GM18505 (cell line): Measurements from ENCODE around the gene CERS6.
"Not testable (repeated sequence)": the region's sequence is repeated elsewhere in the genome, so short reads cannot be mapped to it uniquely, and the experiment has no call there.

Source experiments
- ATAC-seq: cut with Tn5 transposase; IDR thresholded peaks from one replicate; pipeline ENCODE4 v1.9.1; 2021; ENCODE audit not compliant: unreplicated experiment
- POLR2A ChIP-seq: IDR thresholded peaks from 4 replicates; pipeline ENCODE4 v1.6.1; 2011; ENCODE audit warnings: borderline replicate concordance; ENCODE audit not compliant: insufficient read depth, insufficient read length; ENCODE audit errors: extremely low read depth

The CERS6 gene

DNA sequence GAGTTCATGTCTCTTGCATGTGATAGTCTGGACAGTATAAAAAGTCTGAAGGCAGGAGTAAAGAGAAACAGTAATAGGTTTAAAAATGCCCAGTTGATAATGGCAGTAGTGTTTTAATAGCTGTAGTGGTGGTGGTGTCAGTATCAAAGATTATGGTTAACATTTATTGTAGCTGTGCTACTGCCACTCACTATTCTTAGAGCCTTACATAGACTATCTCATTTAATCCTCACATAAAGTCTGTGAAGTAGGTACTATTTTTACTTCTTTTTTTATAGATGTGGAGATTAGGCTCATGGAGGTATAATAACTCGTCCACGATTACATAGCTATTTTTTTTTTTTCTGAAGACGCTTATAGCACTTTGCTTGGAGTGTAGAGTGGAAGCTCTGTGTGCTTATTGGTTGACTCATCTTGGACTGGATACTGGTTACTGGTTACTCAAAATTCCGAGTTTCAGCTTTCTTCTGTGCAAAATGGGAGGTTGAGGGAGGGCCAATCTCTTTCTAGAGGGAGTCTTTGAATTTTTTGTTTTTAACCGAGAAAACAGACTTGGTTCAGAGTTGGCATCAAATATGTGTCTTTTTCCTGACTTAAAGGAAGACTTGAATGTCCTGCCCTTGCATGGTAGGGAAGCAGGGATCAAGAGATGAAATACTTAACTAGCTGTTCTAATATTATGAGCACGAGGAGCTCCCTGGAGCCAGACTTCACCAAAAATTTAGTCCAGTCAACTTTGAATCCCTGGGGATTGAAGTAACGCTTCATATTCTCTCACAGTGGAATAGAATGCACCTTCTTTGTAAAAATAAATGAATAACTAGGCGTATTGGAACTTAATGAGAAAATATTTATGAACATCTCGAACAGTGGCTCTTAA lies 27.1 kb downstream of the CERS6 start:
- ATAC-seq = no peak
- TF ChIP-seq POLR2A = no peak

DNA sequence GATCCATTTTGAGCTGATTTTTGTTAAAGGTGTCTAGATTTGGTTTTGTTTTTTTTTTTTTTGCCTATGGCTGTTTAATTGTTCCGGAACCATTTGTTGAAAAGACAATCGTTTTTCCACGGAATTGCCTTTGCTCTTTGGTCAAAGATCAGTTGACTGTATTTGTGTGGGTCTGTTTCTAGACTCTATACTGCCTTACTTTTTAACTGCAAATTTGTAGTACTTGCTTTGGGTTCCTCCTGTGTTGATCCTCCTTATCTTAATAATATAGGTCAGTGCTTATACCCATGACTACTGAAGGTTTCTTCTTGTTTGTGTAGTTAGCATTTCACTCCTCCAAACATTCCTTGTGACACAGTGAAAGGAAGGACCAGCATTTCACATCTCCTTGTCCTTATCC lies 30.4 kb downstream of the CERS6 start:
- no peak for TF ChIP-seq POLR2A
- ATAC-seq = no peak

DNA sequence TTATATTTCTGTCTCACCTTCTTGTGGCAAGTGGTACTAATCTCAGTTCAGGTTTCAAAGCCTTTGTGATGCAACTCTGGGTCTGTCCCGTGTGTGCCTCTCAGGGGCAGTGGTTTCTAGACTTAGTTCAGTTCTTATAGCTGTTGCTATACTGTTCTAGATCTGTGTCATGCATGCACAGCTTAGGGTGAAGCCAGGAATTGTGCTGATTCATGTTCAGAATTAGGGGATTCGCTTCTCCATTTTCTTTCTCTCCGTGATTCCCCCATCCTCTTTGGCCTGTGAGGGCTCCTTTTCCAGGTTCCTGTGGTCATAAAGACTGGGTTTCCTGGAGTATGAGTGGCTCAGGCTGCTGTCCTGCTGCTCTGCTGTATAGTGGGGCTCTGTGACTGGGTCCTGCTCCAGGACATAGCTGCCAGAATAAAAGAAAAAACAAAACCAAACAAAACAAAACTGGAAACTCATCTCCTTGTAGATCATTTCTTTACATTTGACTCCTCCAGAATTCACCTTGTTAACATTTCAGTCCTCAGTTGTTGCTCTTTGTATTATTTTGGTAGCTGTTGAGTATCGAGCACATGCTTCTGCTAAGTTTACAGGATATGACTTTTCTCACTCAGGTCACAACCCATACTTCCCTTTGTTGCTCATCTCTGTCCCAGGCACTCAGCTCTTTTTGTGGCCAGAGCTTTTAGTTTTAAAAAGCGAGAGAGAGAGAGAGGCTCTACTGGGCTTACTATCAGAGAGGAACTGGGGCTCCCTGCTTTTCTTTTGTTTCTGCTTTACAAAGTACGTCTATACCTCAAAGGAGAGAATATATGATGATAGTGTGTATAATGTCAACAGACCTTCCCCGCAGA lies 34.2 kb downstream of the CERS6 start:
- ATAC-seq = peak; percentile 91
- TF ChIP-seq POLR2A = peak; percentile 53

DNA sequence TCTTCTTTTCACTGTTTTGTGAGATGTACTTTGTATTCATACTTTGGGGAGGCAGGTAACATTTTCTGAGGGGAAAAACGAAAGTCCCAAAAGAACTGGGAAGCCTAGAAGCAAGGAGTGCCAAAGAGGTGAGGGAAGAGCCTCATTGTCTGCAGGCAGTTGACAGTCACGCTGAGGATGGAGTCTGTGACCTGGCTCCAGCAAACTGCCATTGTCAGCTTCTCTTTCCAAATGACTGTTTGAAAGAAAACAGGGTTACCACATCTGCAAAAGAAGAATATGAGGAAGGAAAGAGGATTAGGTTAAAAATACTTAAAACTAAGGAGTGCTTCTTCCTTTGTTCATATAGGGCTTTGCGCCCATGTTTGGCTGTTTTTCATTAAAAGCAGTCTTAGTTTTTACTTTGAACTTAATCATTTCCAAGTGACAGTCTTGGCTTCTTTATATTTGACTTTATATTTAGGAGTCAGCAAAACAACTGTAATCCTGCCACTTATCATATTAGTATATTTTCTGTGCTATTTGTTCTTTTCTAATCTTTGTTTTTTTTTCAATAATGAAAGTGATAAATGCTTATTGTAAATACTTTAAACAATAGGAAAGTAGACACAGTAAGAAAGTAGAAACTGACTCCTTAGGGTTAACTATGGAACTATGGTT lies 35.0 kb downstream of the CERS6 start:
- no peak for ATAC-seq
- no peak for TF ChIP-seq POLR2A

DNA sequence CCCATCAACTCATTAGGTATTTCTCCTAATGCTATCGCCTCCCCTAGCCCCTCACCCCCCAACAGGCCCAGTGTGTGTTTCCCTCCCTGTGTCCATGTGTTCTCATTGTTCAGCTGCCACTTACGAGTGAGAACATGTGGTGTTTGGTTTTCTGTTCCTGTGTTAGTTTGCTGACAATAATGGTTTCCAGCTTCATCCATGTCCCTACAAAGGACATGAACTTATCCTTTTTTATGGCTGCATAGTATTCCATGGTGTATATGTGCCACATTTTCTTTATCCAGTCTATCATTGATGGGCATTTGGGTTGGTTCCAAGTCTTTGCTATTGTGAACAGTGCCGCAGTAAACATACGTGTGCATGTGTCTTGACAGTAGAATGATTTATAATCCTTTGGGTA lies 35.7 kb downstream of the CERS6 start:
- ATAC-seq = not testable (repeated sequence)

DNA sequence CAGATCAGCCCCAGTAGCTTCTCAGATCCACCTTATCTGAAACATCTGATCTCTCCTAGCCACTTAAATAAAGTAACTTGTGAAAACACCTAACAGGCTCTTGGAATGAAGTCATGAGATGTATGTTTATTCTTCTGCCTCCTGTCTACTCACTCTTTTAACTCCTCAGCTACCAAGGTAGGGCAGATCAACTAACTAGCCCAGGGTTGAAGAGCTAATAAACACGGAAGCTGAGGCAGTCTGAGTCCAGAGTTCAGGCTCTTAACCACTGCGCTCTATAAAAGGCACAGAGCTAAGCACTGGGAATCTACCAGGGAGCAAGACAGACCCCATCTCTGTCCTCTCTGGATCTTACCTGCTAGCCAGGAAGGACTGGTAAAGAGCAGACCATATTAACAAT lies 37.1 kb downstream of the CERS6 start:
- ATAC-seq = not testable (repeated sequence)

DNA sequence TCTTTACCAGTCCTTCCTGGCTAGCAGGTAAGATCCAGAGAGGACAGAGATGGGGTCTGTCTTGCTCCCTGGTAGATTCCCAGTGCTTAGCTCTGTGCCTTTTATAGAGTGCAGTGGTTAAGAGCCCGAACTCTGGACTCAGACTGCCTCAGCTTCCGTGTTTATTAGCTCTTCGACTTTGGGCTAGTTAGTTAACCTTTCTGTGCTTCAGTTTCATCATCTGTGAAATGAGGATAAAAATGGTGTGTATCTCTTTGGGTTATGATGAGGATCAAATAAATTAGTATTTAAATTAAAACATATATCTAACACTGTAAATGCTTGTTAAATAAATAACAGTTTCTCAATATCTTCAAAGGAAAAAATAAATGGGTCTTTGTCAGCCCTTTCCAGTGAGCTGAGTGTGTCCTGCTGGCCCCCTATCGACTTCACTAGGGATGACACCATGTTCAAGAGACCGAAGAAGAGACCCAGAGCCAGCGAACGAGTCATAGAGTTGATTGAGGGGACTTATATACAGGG lies 38.2 kb downstream of the CERS6 start:
- ATAC-seq = no peak
- no peak for TF ChIP-seq POLR2A

DNA sequence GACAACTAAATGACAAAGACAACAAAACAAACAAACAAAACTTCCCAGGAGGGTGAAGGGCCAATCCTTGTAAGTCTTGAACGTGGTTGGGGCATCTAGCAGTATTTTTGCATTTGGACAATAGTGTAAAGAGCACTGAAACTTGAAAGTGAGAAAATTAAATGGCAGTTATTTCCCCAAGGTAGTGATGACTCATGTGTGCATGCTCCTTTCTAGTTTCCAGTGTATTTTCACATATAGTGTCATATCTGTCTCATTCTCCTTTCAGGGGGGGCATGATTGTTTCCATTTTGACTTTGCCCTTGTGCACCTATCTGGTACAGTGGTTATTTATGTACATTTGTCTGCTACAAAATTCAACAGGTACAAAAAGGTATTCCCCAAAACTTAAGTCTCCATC lies 39.5 kb downstream of the CERS6 start:
- TF ChIP-seq POLR2A = no peak

DNA sequence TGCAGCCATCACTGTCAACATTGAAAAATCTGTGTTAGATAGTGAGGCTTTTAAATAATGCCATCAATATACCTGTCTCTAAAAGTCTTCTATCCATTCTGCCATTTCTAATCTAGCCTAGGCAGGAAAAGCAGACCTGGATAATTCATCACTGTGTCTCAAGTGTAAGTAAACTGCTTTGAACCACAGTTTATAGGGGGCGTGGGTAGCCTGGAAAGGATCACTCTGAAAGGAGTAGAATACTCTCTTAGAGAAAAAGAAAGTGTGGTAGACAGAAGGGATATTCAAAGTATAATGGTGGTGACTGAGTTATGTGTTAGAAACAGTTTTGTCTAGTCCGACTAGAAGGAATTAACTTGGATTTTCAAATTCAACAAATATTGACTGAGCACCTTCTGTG lies 40.8 kb downstream of the CERS6 start:
- ATAC-seq = no peak
- no peak for TF ChIP-seq POLR2A

More for the DNA sequence above, 39.5 kb downstream of the CERS6 start:
- ATAC-seq = peak; percentile 83

DNA sequence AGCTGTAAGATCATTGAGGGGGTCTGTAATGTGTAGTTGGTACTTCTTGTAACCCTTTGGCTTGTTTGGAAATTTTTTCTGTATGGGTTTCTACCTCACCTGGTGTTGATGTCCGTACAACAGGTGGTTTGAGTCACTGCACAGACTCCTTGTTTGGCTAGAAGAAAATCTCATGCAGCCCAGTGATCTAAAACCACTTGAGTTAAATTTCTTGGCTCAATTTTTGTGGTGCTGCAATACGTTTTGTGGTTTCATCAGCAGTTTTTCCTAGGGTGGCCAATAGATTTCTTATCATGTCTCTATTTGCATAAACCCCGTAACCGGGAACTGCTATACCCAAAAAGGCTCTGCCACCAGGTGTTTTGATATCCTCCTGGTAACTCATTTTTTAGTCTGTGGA lies 43.4 kb downstream of the CERS6 start:
- no peak for TF ChIP-seq POLR2A
- no peak for ATAC-seq

DNA sequence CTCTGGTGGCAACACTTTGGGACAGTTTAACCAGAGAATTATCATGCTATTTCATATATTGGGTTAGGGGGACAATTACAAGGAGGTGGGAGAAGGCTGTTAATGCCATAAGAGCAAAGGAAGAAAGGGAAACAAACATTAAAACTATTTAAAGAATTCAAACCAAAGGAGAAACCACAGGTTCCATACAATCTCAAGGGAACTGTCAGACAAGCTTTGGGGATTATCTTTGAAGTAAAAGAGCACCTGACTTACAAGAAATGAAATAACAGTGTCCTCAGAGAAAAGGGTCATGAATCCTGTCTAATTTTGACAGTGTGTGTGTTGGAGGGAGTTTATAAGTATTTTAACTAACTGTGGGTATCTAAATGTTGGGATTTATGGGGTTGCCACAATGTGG lies 44.4 kb downstream of the CERS6 start:
- no peak for TF ChIP-seq POLR2A
- no peak for ATAC-seq

DNA sequence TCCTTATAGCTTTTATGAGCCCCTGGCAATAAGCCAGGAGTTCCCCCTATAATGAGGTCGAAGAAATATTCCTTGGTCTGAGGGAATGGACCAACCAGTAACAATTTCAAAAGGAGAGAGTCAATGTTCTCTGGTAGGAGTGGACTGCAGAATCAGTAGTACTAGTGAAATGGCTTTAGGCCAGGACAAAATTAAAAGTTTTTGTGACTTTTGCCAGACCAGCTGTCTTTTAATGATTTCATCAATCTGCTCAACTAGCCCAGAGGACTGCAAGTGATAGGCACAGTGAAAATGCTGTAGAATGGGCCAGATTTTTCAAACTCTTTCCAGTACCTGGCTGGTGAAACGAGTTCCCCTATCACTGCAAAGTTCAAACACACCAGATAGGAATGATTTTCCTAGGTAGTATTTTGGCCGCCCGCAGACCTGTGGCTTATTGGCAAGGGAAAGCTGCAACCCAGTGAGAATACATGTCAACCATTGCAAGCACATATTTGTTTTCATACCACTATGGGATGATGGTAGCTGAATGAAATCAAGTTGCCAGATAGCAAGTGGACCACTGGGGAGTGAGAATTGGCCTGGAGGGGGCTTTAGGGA lies 45.5 kb downstream of the CERS6 start:
- ATAC-seq = no peak
- no peak for TF ChIP-seq POLR2A

DNA sequence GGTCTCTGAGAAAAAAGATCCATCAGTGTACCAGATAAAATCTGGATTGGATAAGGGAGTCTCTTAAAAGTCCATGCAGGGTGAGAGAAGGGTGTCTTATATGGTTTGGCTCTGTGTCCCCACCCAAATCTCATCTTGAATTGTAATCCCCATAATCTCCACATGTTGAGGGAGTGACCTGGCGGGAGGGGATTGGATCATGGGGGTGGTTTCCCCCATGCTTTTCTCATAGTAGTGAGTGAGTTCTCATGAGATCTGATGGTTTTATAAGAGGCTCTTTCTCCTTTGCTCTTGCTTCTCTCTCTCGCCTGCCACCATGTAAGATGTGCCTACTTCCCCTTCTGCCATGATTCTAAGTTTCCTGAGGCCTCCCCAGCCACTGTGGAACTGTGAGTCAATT lies 46.8 kb downstream of the CERS6 start:
- ATAC-seq = not testable (repeated sequence)
